Endothelial cell of umbilical vein (primary cell): Measurements from ENCODE around the gene TMEM178B. TPM values are rescaled to one million over a fixed set of nuclear protein-coding genes. Genes with fewer than 3 reads are reported as not detected.

Source experiments
- BruUV-seq: library from RNA; stranded (reverse); fragments of 400-500 nt; replicated peaks from 2 replicates; lab custom pipeline; 2021; lab: Mats Ljungman, UMichigan
- CTCF ChIA-PET: fragments of 300-600, 350-600 bp; sonication (Branson Sonifier 250); formaldehyde crosslinking; loops from one replicate; lab custom pipeline; 2021; ENCODE audit warnings: antibody characterized with exemption, inconsistent platforms; lab: Charles Lee
- POLR2A ChIA-PET: fragments of 300-600, 350-600 bp; sonication (Branson Sonifier 250); formaldehyde crosslinking; loops from one replicate; lab custom pipeline; 2021; ENCODE audit warnings: antibody characterized with exemption, inconsistent platforms; lab: Charles Lee
- DNase-seq: peaks from one replicate; pipeline ENCODE4 v3.0.0-alpha.2; 2011; ENCODE audit warnings: low read depth, low spot score
- FAIRE-seq: peaks from 2 replicates; lab custom pipeline; 2011; peaks lifted over from hg19 to GRCh38; lab: Jason Lieb, UNC
- H2AFZ ChIP-seq: 2 replicates; pipeline ENCODE4 v1.6.0; 2012; ENCODE audit warnings: low read depth, low read length, control low read depth, inconsistent platforms
- H3K27ac ChIP-seq: 2 replicates; pipeline ENCODE4 v1.5.1; 2011; ENCODE audit warnings: low read depth, mild to moderate bottlenecking, control low read depth, low read length, moderate library complexity; ENCODE audit not compliant: insufficient read depth
- H3K27me3 ChIP-seq, 2 experiments: 2 replicates each; pipeline versions ENCODE4 v1.6.0 to v1.6.1; 2011; ENCODE audit warnings: low read length in 2 of 2, mixed read lengths in 1 of 2; ENCODE audit not compliant: control insufficient read depth in 2 of 2, insufficient read depth in 2 of 2
- H3K36me3 ChIP-seq, 2 experiments: 2 replicates in 1 of 2; 3 replicates in 1 of 2; pipeline ENCODE4 v1.5.1; 2011; ENCODE audit warnings: low read length in 2 of 2, mild to moderate bottlenecking in 1 of 2, moderate library complexity in 1 of 2; ENCODE audit not compliant: control insufficient read depth in 2 of 2, insufficient read depth in 2 of 2; ENCODE audit errors: extremely low read depth in 1 of 2
- H3K4me1 ChIP-seq: 3 replicates; pipeline ENCODE4 v1.5.1; 2011; ENCODE audit warnings: mild to moderate bottlenecking, low read length; ENCODE audit not compliant: control insufficient read depth, insufficient read depth; ENCODE audit errors: extremely low read depth
- H3K4me2 ChIP-seq: 2 replicates; pipeline ENCODE4 v1.6.1; 2011; ENCODE audit warnings: low read length, control low read depth, mixed read lengths; ENCODE audit not compliant: insufficient read depth
- H3K4me3 ChIP-seq, 3 experiments: fragments of 200-600 bp in 1 of 3; sonication (generic), shearing (Covaris generic) in 1 of 3; replicated peaks in 1 of 3; 2 replicates each; pipeline ENCODE4 v1.5.1; 2011 to 2016; ENCODE audit warnings: control low read depth in 3 of 3, low read length in 3 of 3, mild to moderate bottlenecking in 2 of 3, inconsistent platforms in 1 of 3, low read depth in 1 of 3, moderate library complexity in 1 of 3; ENCODE audit not compliant: insufficient read depth in 1 of 3
- H3K79me2 ChIP-seq: 2 replicates; pipeline ENCODE4 v1.6.0; 2012; ENCODE audit warnings: low read length, inconsistent platforms; ENCODE audit not compliant: control insufficient read depth, insufficient read depth
- H3K9ac ChIP-seq: replicated peaks from 2 replicates; pipeline ENCODE3; 2011; ENCODE audit warnings: low read length, control low read depth; ENCODE audit not compliant: insufficient read depth; ENCODE audit errors: extremely low read depth
- H3K9me1 ChIP-seq: replicated peaks from 3 replicates; pipeline ENCODE4 v1.6.0; 2011; ENCODE audit warnings: mild to moderate bottlenecking, low read length; ENCODE audit not compliant: control insufficient read depth, insufficient read depth; ENCODE audit errors: extremely low read depth
- H3K9me3 ChIP-seq: replicated peaks from 2 replicates; pipeline ENCODE4 v1.5.1; 2012; ENCODE audit warnings: low read length, inconsistent platforms; ENCODE audit not compliant: control insufficient read depth, insufficient read depth
- H4K20me1 ChIP-seq: replicated peaks from 2 replicates; pipeline ENCODE3; 2011; ENCODE audit warnings: mild to moderate bottlenecking, low read length; ENCODE audit not compliant: control insufficient read depth, insufficient read depth; ENCODE audit errors: extremely low read depth
- CTCF ChIP-seq, 2 donors: IDR thresholded peaks; 1 replicate in 1 of 2; 2 replicates in 1 of 2; pipeline ENCODE4 v1.5.1; 2011; ENCODE audit warnings: low read length in 2 of 2, mild to moderate bottlenecking in 2 of 2, moderate library complexity in 2 of 2, control low read depth in 1 of 2, inconsistent platforms in 1 of 2, low read depth in 1 of 2; ENCODE audit not compliant: insufficient read depth in 1 of 2; ENCODE audit errors: extremely low read depth in 1 of 2
- EZH2 ChIP-seq: IDR thresholded peaks from 2 replicates; pipeline ENCODE4 v1.6.1; 2012; ENCODE audit warnings: borderline replicate concordance, low read depth, mild to moderate bottlenecking, moderate library complexity, low read length, inconsistent platforms; ENCODE audit not compliant: severe bottlenecking
- FOS ChIP-seq: IDR thresholded peaks from 2 replicates; pipeline ENCODE4 v1.6.1; 2011; ENCODE audit warnings: mild to moderate bottlenecking, low read length, moderate library complexity, borderline replicate concordance; ENCODE audit not compliant: insufficient read depth
- GATA2 ChIP-seq: IDR thresholded peaks from 2 replicates; pipeline ENCODE4 v1.7.0; 2011; ENCODE audit warnings: low read depth, mild to moderate bottlenecking, moderate library complexity, mixed read lengths, low read length; ENCODE audit not compliant: insufficient read length, insufficient read depth
- JUN ChIP-seq: IDR thresholded peaks from 2 replicates; pipeline ENCODE4 v1.6.1; 2011; ENCODE audit warnings: borderline replicate concordance, low read depth; ENCODE audit not compliant: insufficient read length, insufficient read depth
- MAX ChIP-seq: IDR thresholded peaks from 2 replicates; pipeline ENCODE4 v1.6.1; 2011; ENCODE audit not compliant: insufficient read depth, insufficient read length
- MYC ChIP-seq: IDR thresholded peaks from one replicate; pipeline ENCODE4 v1.6.1; 2011; ENCODE audit warnings: mild to moderate bottlenecking, low read depth, low read length
- POLR2A ChIP-seq: IDR thresholded peaks from 2 replicates; pipeline ENCODE4 v1.6.1; 2012; ENCODE audit warnings: low read depth, mild to moderate bottlenecking, control low read depth, low read length
- POLR2AphosphoS5 ChIP-seq: IDR thresholded peaks from 2 replicates; pipeline ENCODE4 v1.6.1; 2012; ENCODE audit warnings: low read depth, mild to moderate bottlenecking, control low read depth, low read length, moderate library complexity; ENCODE audit not compliant: insufficient read depth
- dilution Hi-C: fragments of 300-500 bp; cut with MboI; formaldehyde crosslinking; loops from one replicate; pipeline ENCODE4 v1.15.0; 2019; ENCODE audit warnings: low sequenced_read_pairs; ENCODE audit not compliant: extremely low pct_ligation_motif_present
- intact Hi-C: fragments of 100-400 bp; cut with micrococcal nuclease; formaldehyde crosslinking; loops from one replicate; pipeline ENCODE4 v1.10.0; 2022
- polyA plus RNA-seq, 4 experiments: library from polyadenylated mRNA; depleted of rRNA in 3 of 4; stranded (reverse) in 3 of 4; unstranded in 1 of 4; fragments of >200 nt; gene quantifications; 2 replicates each; pipeline versions ENCODE4 v1.2.1 to v1.2.3, GENCODE V29; 2011 to 2012; ENCODE audit warnings: missing spikeins in 1 of 4
- total RNA-seq: library from RNA; stranded (reverse); gene quantifications from 2 replicates; pipeline ENCODE4 v1.2.3, GENCODE V29; 2021

The TMEM178B gene
- total and polyA plus RNA-seq, 2 donors (not counting 3 experiments of a cell fraction or from before 2014, with no cell fraction given) = not detected

GRCh38 chr7:141409219-141409618 is 335.4 kb downstream of the TMEM178B start:
- Histone ChIP-seq H2AFZ (no peak overlapping the region), H3K9me3 (no peaks in the 10 kb centered on the region), H3K27me3 (no peaks in the 10 kb centered on the region), H3K4me3 (no peak overlapping the region), H3K9ac (no peak overlapping the region), H3K36me3 (no peaks in the 10 kb centered on the region), H3K79me2 (no peaks in the 10 kb centered on the region), H3K4me2 (no peak overlapping the region), H3K4me1 (no peaks in the 10 kb centered on the region), H3K9me1 (no peaks in the 10 kb centered on the region), H3K27ac (no peak overlapping the region), H4K20me1 (no peaks in the 10 kb centered on the region)
- DNase-seq = no peak
- intact Hi-C loops = no loop called here
- CTCF ChIA-PET = no interaction called here
- no TSS peak for BruUV-seq
- TF ChIP-seq MYC = no peak
- TF ChIP-seq JUN = no peak
- no peak for TF ChIP-seq EZH2
- TF ChIP-seq POLR2A = no peak
- no peak for TF ChIP-seq GATA2
- POLR2A ChIA-PET = no interaction called here
- dilution Hi-C loops = no loop called here
- no peak for FAIRE-seq

GRCh38 chr7:141409801-141410329 is 336.0 kb downstream of the TMEM178B start:
- CTCF ChIA-PET = no interaction called here
- no peak overlapping the region for H3K27ac ChIP-seq
- FAIRE-seq (no peak), DNase-seq (no peak)
- no peaks in the 10 kb centered on the region for H3K9me3 ChIP-seq
- no peaks in the 10 kb centered on the region for H4K20me1 ChIP-seq
- no peak overlapping the region for H3K4me3 ChIP-seq
- no TSS peak for BruUV-seq
- H3K36me3 ChIP-seq = no peaks in the 10 kb centered on the region
- no peak for TF ChIP-seq FOS
- TF ChIP-seq POLR2A = no peak
- TF ChIP-seq CTCF (IDR thresholded peaks at IDR 0.05; ENCODE audit: extremely low read depth in 1 of 2, insufficient read depth in 1 of 2, low read depth in 1 of 2, low read length in 2 of 2) = no peak
- no peak for TF ChIP-seq MYC
- no peak for TF ChIP-seq EZH2
- TF ChIP-seq JUN = no peak
- TF ChIP-seq MAX = no peak
- TF ChIP-seq GATA2 = no peak
- TF ChIP-seq POLR2AphosphoS5 = no peak
- H2AFZ ChIP-seq = no peak overlapping the region
- no peak overlapping the region for H3K9ac ChIP-seq
- POLR2A ChIA-PET = no interaction called here
- no peak overlapping the region for H3K4me2 ChIP-seq
- H3K79me2 ChIP-seq = no peaks in the 10 kb centered on the region
- H3K9me1 ChIP-seq = no peaks in the 10 kb centered on the region
- intact Hi-C loops (no loop called here), dilution Hi-C loops (no loop called here)
- H3K4me1 ChIP-seq = no peaks in the 10 kb centered on the region
- H3K27me3 ChIP-seq = no peaks in the 10 kb centered on the region
